Mesodermal cell (in vitro differentiated cells): ENCODE results near the gene TMC8.

Experiments
- H3K27ac ChIP-seq: 2 replicates; pipeline ENCODE4 v1.7.0; 2013; ENCODE audit warnings: mild to moderate bottlenecking, low read depth, low read length, moderate library complexity; ENCODE audit not compliant: severe bottlenecking
- H3K36me3 ChIP-seq: 2 replicates; pipeline ENCODE4 v1.7.1; 2013; ENCODE audit warnings: mild to moderate bottlenecking, low read length, moderate library complexity; ENCODE audit not compliant: control insufficient read depth, insufficient read depth
- H3K4me1 ChIP-seq: one replicate; pipeline ENCODE4 v1.7.1; 2013; ENCODE audit warnings: mild to moderate bottlenecking, low read length; ENCODE audit not compliant: insufficient read depth, control insufficient read depth, poor library complexity, severe bottlenecking
- H3K4me3 ChIP-seq: 2 replicates; pipeline ENCODE4 v1.7.0; 2013; ENCODE audit warnings: low read length, control low read depth, mild to moderate bottlenecking; ENCODE audit not compliant: insufficient read depth, poor library complexity, severe bottlenecking; ENCODE audit errors: extremely low read depth
- H3K9me3 ChIP-seq: 2 replicates; pipeline ENCODE4 v1.7.1; 2013; ENCODE audit warnings: mild to moderate bottlenecking, low read length, moderate library complexity; ENCODE audit not compliant: control insufficient read depth
- WGBS, 2 experiments: methylation state at CpG; one replicate each; pipeline ENCODE4 v1.1.5; 2013; ENCODE audit warnings: missing lambda C conversion rate in 2 of 2; ENCODE audit not compliant: insufficient coverage in 2 of 2; 5-methylcytosine and 5-hydroxymethylcytosine counted together

Gene TMC8

DNA sequence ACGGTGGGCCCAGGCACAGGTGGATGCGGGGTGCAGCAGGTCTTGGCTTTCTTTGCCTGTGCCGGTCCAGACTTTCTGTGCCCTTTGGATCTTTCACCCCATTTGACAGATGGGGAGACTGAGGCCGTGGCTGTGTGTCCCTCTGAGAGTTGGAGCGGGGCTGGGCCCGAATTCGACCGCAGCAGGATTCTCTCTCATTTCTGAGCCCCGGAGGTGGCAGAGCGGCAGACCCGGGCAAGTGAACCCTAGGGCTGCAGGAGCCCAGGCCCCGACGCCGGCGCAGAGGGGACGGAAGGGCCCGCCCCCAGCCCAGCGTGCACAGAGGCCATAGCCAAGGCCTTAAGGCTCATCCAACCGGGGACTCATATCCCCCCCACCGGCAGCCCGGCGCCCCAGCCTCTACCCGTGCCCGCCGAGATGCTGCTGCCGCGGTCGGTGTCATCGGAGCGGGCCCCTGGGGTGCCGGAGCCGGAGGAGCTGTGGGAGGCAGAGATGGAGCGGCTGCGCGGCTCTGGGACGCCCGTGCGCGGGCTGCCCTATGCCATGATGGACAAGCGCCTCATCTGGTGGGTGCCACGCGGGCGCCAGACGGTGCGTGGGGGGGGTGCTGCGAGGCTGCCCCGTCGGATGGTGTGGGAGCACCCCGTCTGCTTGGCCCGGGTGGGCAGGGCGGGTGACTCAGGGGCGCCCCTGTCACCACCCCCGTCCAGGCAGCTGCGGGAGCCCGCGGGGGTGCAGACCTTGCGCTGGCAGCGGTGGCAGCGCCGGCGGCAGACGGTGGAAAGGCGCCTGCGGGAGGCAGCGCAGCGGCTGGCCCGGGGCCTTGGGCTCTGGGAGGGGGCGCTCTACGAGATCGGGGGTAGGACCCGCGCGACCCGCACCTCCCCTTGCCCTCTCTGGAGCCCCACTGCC, 857 bp downstream of the TMC8 start:
- Histone ChIP-seq H3K36me3 (peaks cover 5% of the 10 kb centered on the region), H3K4me1 (peaks cover 31% of the 10 kb centered on the region), H3K27ac (no peak overlapping the region), H3K4me3 (peak overlapping the region; percentile 23), H3K9me3 (no peaks in the 10 kb centered on the region)
- WGBS, 2 experiments, result 43 to 50% methylated on average over 61 to 63 of the region's 74 CpGs

- H3K4me3 ChIP-seq, result peak overlapping the region; percentile 23
- H3K9me3 ChIP-seq, result no peaks in the 10 kb centered on the region
- no peak overlapping the region for H3K27ac ChIP-seq
- H3K4me1 ChIP-seq, result peaks cover 24% of the 10 kb centered on the region
- 36 to 43% methylated on average over 25 to 32 of the region's 38 CpGs for WGBS, 2 experiments
- H3K36me3 ChIP-seq, result no peaks in the 10 kb centered on the region
Observed at GRCh38 chr17:78132084-78132676, 1.6 kb downstream of the TMC8 start.

GRCh38 chr17:78132767-78133178, 2.2 kb downstream of the TMC8 start:
- Histone ChIP-seq H3K9me3 (no peaks in the 10 kb centered on the region), H3K27ac (no peak overlapping the region), H3K4me3 (no peak overlapping the region), H3K36me3 (no peaks in the 10 kb centered on the region), H3K4me1 (peaks cover 24% of the 10 kb centered on the region)
- WGBS, 2 experiments, result 95 to 96% methylated on average over 7 to 8 of the region's 9 CpGs

- Histone ChIP-seq H3K36me3 (no peaks in the 10 kb centered on the region), H3K4me1 (peaks cover 24% of the 10 kb centered on the region), H3K9me3 (no peaks in the 10 kb centered on the region), H3K4me3 (no peak overlapping the region), H3K27ac (no peak overlapping the region)
- 94% methylated on average over 26 to 28 of the region's 30 CpGs for WGBS, 2 experiments
Observed at GRCh38 chr17:78133179-78133951, 2.8 kb downstream of the TMC8 start.

DNA sequence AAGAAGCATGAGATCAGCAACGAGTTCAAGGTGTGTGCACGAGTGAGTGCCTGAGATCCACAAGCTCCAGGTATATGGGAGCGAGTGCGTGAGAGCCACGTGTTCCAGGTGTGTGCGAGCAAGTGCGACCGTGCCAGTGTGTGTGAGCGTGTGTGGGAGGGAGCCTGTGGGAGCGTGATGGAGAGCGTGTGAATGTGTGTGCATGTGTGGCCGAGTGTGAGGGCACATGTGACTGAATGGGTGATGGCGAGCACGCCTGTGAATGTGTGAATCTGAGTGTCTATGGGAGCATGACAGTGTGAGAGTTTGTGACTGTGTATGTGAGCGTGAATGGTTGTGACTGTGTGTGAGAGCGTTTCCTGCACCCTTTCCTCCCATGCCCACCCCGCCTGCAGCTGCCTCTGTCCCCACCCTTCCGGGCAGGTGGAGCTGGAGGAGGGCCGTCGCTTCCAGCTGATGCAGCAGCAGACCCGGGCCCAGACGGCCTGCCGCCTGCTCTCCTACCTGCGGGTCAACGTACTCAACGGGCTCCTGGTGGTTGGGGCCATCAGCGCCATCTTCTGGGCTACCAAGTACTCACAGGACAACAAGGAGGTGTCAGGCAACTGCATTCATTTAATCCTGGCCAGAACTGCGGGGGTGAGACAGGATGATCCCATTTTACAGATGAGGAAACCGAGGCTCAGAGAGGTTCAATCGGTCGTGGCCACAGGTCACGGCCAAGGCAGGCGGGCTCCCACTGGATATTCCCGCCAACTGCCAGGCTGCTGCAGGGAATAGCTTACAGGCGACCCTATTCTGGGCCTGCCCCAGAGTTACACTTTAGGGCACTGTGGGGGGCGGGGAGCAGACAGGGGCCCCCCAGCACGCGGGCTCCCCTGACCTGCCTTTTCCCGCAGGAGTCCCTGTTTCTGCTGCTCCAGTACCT, 3.7 kb downstream of the TMC8 start:
- no peaks in the 10 kb centered on the region for H3K36me3 ChIP-seq
- H3K4me1 ChIP-seq, result peaks cover 23% of the 10 kb centered on the region
- WGBS, 2 experiments, result 59 to 64% methylated on average over 29 to 36 of the region's 39 CpGs
- H3K27ac ChIP-seq, result no peak overlapping the region
- no peak overlapping the region for H3K4me3 ChIP-seq
- no peaks in the 10 kb centered on the region for H3K9me3 ChIP-seq

- Histone ChIP-seq H3K9me3 (no peaks in the 10 kb centered on the region), H3K4me3 (no peak overlapping the region), H3K4me1 (peaks cover 16% of the 10 kb centered on the region), H3K27ac (no peak overlapping the region), H3K36me3 (no peaks in the 10 kb centered on the region)
- WGBS, 2 experiments, result 67 to 90% methylated on average over 3 to 8 of the region's 9 CpGs
Observed at GRCh38 chr17:78134899-78135385, 4.4 kb downstream of the TMC8 start.

DNA sequence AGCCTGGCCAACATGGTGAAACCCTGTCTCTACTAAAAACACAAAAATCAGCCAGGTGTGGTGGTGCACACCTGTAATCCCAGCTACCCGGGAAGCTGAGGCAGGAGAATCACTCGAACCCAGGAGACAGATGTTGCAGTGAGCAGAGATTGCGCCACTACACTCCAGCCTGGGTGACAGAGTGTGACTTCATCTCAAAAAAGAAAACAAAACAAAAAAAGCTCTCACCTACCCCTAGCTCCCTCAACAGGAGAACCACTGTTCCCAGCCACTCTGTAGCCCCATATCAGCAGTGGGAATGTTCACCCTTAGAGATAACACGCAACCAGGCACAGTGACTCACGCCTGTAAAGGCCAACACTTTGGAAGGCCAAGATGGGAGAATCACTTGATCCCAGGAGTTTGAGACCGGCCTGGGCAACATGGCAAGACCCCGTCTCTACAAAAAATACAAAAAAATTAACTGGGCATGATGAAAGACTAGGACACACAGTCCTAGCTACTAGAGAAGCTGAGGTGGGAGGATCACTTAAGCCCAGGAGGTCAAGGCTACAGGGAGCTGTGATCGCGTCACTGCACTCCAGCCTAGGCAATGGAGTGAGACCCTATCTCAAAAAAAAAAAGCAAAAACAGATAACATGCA, 5.4 kb downstream of the TMC8 start:
- H3K4me1 ChIP-seq, result peaks cover 6% of the 10 kb centered on the region
- no peaks in the 10 kb centered on the region for H3K36me3 ChIP-seq
- no peak overlapping the region for H3K4me3 ChIP-seq
- WGBS, 2 experiments, result 91 to 95% methylated on average over 6 to 8 of the region's 9 CpGs
- no peak overlapping the region for H3K27ac ChIP-seq
- no peaks in the 10 kb centered on the region for H3K9me3 ChIP-seq

- no peaks in the 10 kb centered on the region for H3K9me3 ChIP-seq
- no peaks in the 10 kb centered on the region for H3K36me3 ChIP-seq
- WGBS, 2 experiments, result 86 to 93% methylated on average over 16 to 18 of the region's 26 CpGs
- H3K27ac ChIP-seq, result no peak overlapping the region
- H3K4me3 ChIP-seq, result no peak overlapping the region
- H3K4me1 ChIP-seq, result peaks cover 5% of the 10 kb centered on the region
Observed at GRCh38 chr17:78137392-78138203, 7.0 kb downstream of the TMC8 start.
